Mucosa of gallbladder (tissue), 1 donor: Measurements from ENCODE around the gene KLF6. TPM values are rescaled to one million over a fixed set of nuclear protein-coding genes. Genes with fewer than 3 reads are reported as not detected.
A peak's percentile ranks its signal among the peaks of the same experiment; 100 is the strongest.

Source experiments
- DNase-seq: peaks from one replicate; pipeline ENCODE4 v3.0.0-alpha.2; 2020; ENCODE audit warnings: low spot score
- total RNA-seq: library from RNA; stranded (reverse); gene quantifications from one replicate; pipeline ENCODE4 v1.2.1, GENCODE V29; 2021
- donor health status: DM: no; HTN: no; CAD: no.

KLF6 gene
- 165 TPM for total RNA-seq

GRCh38 chr10:3784510-3785250 is at the start of gene KLF6:
Gene KLF6 (minus strand): TSS chr10:3785209. CDS start chr10:3785014, 195 bp downstream.
- no peak for DNase-seq

GRCh38 chr10:3834404-3834803 is 49.4 kb upstream of the KLF6 start:
- no peak for DNase-seq

- DNase-seq = no peak
These were observed 48.0 kb upstream of the KLF6 start for GRCh38 chr10:3833046-3833445.

- DNase-seq = no peak
These were observed 47.2 kb upstream of the KLF6 start for GRCh38 chr10:3832022-3832786.

GRCh38 chr10:3831608-3832007 is 46.6 kb upstream of the KLF6 start:
- no peak for DNase-seq

GRCh38 chr10:3830946-3831345 is 45.9 kb upstream of the KLF6 start:
- DNase-seq = no peak

GRCh38 chr10:3829156-3830050 is 44.4 kb upstream of the KLF6 start:
- DNase-seq = no peak

GRCh38 chr10:3828404-3829155 is 43.6 kb upstream of the KLF6 start:
- no peak for DNase-seq

- DNase-seq = no peak
These were observed 42.9 kb upstream of the KLF6 start for GRCh38 chr10:3827768-3828403.

- DNase-seq = no peak
These were observed 42.3 kb upstream of the KLF6 start for GRCh38 chr10:3827266-3827665.

- DNase-seq = no peak
These were observed 40.9 kb upstream of the KLF6 start for GRCh38 chr10:3825862-3826351.

GRCh38 chr10:3825244-3825643 is 40.2 kb upstream of the KLF6 start:
- DNase-seq = peak; percentile 61

- DNase-seq = no peak
These were observed 37.7 kb upstream of the KLF6 start for GRCh38 chr10:3822541-3823330.

GRCh38 chr10:3820255-3820654 is 35.2 kb upstream of the KLF6 start:
- no peak for DNase-seq

- DNase-seq = no peak
These were observed 32.0 kb upstream of the KLF6 start for GRCh38 chr10:3816995-3817394.

GRCh38 chr10:3814838-3815220 is 29.8 kb upstream of the KLF6 start:
- no peak for DNase-seq

- DNase-seq = no peak
These were observed 29.2 kb upstream of the KLF6 start for GRCh38 chr10:3813986-3814837.

GRCh38 chr10:3813267-3813666 is 28.3 kb upstream of the KLF6 start:
- no peak for DNase-seq

- no peak for DNase-seq
These were observed 27.1 kb upstream of the KLF6 start for GRCh38 chr10:3812141-3812540.
